OCI-LY3 (cell line): ENCODE results near the gene RNASET2.

Source experiments
- H2AFZ ChIP-seq: fragments of 200-600, 300-600 bp; shearing (Covaris generic); 2 replicates; pipeline ENCODE4 v1.6.0; 2014; ENCODE audit warnings: antibody characterized with exemption, low read depth, low read length
- H3K27ac ChIP-seq: fragments of 200-600, 300-600 bp; sonication (generic); 2 replicates; pipeline ENCODE4 v1.5.1; 2014; ENCODE audit warnings: mild to moderate bottlenecking, low read length, moderate library complexity, mixed read lengths
- H3K27me3 ChIP-seq: fragments of 200-600, 300-600 bp; sonication (generic); 2 replicates; pipeline ENCODE4 v1.6.1; 2014; ENCODE audit warnings: low read depth, low read length, mixed read lengths
- H3K36me3 ChIP-seq: fragments of 200-600, 300-600 bp; sonication (generic); replicated peaks from 2 replicates; pipeline ENCODE3; 2014; ENCODE audit warnings: low read depth, low read length, mixed read lengths
- H3K4me1 ChIP-seq: fragments of 300-600, 200-600 bp; sonication (generic); 2 replicates; pipeline ENCODE4 v1.6.1; 2014; ENCODE audit warnings: low read length, mixed read lengths
- H3K4me2 ChIP-seq: fragments of 200-600, 300-600 bp; sonication (generic); 2 replicates; pipeline ENCODE4 v1.6.1; 2014; ENCODE audit warnings: low read length, mixed read lengths
- H3K4me3 ChIP-seq: fragments of 300-600, 200-600 bp; sonication (generic); 2 replicates; pipeline ENCODE4 v1.5.1; 2014; ENCODE audit warnings: antibody characterized with exemption, mild to moderate bottlenecking, low read length, moderate library complexity
- H3K79me2 ChIP-seq: fragments of 300-600, 200-600 bp; shearing (Covaris generic); 2 replicates; pipeline ENCODE4 v1.6.1; 2014; ENCODE audit warnings: mild to moderate bottlenecking, low read length, mixed read lengths
- H3K9ac ChIP-seq: fragments of 300-600, 200-600 bp; shearing (Covaris generic); 2 replicates; pipeline ENCODE4 v1.6.0; 2014; ENCODE audit warnings: mild to moderate bottlenecking, low read length, moderate library complexity
- H3K9me3 ChIP-seq: fragments of 200-600, 300-600 bp; shearing (Covaris generic); 2 replicates; pipeline ENCODE4 v1.6.1; 2014; ENCODE audit warnings: low read length, mixed read lengths; ENCODE audit not compliant: insufficient read depth
- H4K20me1 ChIP-seq: fragments of 200-600, 300-600 bp; sonication (generic); 2 replicates; pipeline ENCODE4 v1.6.1; 2016; ENCODE audit warnings: low read length, mixed read lengths; ENCODE audit not compliant: insufficient read depth
- EZH2phosphoT487 ChIP-seq: fragments of 200-600 bp; shearing (Covaris generic); IDR thresholded peaks from 2 replicates; pipeline ENCODE4 v1.6.1; 2018; ENCODE audit warnings: antibody characterized with exemption, mixed run types, low read depth
- TF ChIP-seq, protein P1 (sequence below): fragments of 200-600, 300-600 bp; sonication (generic); IDR thresholded peaks from 2 replicates; pipeline ENCODE4 v1.5.1; 2014; ENCODE audit warnings: antibody characterized with exemption, low read length, low read depth

Gene RNASET2

DNA sequence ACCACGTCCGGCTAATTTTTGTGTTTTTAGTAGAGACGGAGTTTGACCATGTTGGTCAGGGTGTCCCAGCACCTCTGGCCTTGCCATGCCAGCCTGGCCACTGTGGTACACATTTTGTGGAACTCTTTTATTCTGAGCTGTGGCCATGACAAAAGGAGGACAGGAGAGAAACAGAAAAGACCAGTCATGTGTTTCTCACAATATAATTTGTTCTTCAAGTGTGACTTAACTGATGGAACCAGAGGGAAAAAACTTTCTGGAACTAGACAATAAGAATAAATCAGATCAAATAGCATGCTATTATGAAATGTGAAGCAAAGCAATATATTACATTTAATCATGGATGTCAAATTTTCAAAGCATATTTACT is 4.2 kb upstream of the RNASET2 start:
- no peak overlapping the region for H3K4me2 ChIP-seq
- no peaks in the 10 kb centered on the region for H3K79me2 ChIP-seq
- H2AFZ ChIP-seq, result no peak overlapping the region
- no peak overlapping the region for H3K9ac ChIP-seq
- H3K36me3 ChIP-seq, result no peaks in the 10 kb centered on the region
- no peak overlapping the region for H3K27ac ChIP-seq
- no peak overlapping the region for H3K4me3 ChIP-seq
- H3K9me3 ChIP-seq, result no peaks in the 10 kb centered on the region
- no peak for TF ChIP-seq EZH2phosphoT487
- TF ChIP-seq, protein P1, sequence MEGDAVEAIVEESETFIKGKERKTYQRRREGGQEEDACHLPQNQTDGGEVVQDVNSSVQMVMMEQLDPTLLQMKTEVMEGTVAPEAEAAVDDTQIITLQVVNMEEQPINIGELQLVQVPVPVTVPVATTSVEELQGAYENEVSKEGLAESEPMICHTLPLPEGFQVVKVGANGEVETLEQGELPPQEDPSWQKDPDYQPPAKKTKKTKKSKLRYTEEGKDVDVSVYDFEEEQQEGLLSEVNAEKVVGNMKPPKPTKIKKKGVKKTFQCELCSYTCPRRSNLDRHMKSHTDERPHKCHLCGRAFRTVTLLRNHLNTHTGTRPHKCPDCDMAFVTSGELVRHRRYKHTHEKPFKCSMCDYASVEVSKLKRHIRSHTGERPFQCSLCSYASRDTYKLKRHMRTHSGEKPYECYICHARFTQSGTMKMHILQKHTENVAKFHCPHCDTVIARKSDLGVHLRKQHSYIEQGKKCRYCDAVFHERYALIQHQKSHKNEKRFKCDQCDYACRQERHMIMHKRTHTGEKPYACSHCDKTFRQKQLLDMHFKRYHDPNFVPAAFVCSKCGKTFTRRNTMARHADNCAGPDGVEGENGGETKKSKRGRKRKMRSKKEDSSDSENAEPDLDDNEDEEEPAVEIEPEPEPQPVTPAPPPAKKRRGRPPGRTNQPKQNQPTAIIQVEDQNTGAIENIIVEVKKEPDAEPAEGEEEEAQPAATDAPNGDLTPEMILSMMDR, result no peak
- peaks cover 9% of the 10 kb centered on the region; the same call in 1 of the 2 replicates for H3K27me3 ChIP-seq
- no peaks in the 10 kb centered on the region for H4K20me1 ChIP-seq
- H3K4me1 ChIP-seq, result peaks cover 30% of the 10 kb centered on the region

DNA sequence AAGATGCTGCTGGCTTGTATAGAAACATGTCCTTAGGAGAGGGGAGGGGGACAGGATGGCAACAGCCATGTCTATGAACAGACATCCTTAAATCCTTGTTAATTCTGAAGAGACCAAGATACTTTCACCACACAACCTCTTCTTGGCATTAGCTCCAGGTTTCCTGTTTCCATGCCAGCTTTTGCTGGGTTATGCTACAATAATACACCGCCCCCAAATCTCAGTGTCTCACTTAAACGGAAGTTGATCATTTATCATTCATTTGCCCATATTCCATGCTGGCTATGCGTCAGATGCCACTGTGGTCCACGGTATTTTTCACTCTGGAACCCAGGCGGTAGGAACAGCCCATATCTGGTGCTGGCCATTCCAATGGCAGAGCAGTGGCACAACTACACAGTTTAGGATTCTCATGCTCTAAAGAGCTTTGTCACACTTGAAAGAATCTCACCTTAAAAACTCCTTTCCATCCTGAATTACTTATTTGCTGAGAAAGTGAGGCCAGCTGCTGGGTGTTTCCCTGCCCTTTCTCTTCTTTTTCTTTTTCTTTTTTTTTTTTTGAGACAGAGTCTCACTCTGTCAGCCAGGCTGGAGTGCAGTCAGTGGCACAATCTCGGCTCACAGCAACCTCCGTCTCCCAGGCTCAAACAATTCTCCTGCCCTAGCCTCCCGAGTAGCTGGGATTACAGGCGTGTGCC is 3.7 kb upstream of the RNASET2 start:
- TF ChIP-seq EZH2phosphoT487, result no peak
- TF ChIP-seq, protein P1, result no peak
- Histone ChIP-seq H3K9ac (no peak overlapping the region), H4K20me1 (no peaks in the 10 kb centered on the region), H3K79me2 (no peaks in the 10 kb centered on the region), H3K36me3 (no peaks in the 10 kb centered on the region), H3K4me3 (no peak overlapping the region), H3K4me2 (no peak overlapping the region), H2AFZ (no peak overlapping the region), H3K9me3 (no peaks in the 10 kb centered on the region), H3K4me1 (peaks cover 33% of the 10 kb centered on the region), H3K27ac (no peak overlapping the region), H3K27me3 (peaks cover 11% of the 10 kb centered on the region; the same call in 1 of the 2 replicates)

DNA sequence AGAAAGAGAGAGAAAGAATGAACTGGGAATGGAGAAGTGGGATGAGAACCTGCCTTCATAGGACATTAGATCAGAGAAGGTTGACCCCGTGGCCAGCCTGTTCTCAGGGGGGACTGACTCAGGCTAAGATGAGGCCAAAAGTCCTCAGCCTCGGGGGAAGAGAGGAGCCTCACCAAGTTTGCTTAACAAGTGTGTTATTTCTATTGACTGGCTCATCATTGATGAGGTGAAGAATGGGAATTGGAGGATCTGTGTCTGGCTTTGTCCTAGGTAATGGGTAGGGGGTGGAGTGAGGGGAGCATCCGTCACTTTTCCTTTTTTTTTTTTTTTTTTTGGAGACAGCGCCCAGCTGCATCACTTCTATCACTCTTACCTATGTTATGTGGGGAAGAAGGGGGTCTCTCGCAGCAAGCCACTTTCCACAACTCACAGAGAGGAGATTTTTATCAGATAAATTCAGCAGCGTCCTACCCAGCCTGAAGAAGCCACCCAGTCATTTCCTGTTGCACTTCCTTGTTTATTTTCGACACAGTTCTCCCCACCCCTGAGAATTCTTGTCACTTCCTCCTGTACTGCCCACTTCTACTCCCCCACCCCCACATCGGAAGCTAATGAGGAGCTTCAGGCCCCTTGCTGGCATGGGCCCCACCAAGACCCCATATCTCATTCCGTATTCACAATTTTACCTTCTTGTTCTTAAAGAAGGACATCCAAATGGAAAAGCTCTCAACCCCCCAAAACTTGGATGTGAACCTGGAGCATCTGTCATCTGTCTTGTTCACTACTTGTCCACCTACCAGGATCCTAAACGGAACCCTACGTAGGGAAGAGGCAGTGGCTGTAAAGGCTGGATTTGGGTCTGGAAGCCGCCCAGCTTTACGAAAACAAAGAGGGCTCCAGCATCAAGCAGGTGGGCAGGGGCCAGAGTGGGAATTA is 2.8 kb upstream of the RNASET2 start:
- no peaks in the 10 kb centered on the region for H3K79me2 ChIP-seq
- H3K27ac ChIP-seq, result no peak overlapping the region
- H3K36me3 ChIP-seq, result peaks cover 3% of the 10 kb centered on the region
- peak overlapping the region; percentile 47 for H3K4me3 ChIP-seq
- no peaks in the 10 kb centered on the region for H3K9me3 ChIP-seq
- peaks cover 2% of the 10 kb centered on the region; the same call in 1 of the 2 replicates for H4K20me1 ChIP-seq
- peak overlapping the region; percentile 39; the same call in 1 of the 2 replicates for H2AFZ ChIP-seq
- H3K27me3 ChIP-seq, result peaks cover 18% of the 10 kb centered on the region
- TF ChIP-seq, protein P1, result no peak
- TF ChIP-seq EZH2phosphoT487, result no peak
- H3K4me1 ChIP-seq, result peaks cover 36% of the 10 kb centered on the region
- peak overlapping the region; percentile 77 for H3K4me2 ChIP-seq
- no peak overlapping the region for H3K9ac ChIP-seq

DNA sequence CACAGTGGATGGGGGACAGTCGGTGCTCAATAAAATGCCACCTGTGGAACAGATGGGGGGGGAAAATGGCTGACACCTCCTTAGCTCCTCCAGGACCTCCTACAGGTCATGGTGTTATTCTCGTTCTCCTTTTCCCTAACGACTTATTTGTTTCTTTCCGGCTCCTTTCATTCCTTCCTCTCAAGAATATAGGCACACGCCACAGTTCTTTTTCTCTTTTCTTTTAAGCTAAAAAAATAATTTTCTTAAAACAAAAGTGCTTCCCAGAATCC is 1.4 kb upstream of the RNASET2 start:
- no peak overlapping the region for H3K9ac ChIP-seq
- H3K4me2 ChIP-seq, result peak overlapping the region; percentile 99
- no peaks in the 10 kb centered on the region for H3K79me2 ChIP-seq
- H3K36me3 ChIP-seq, result peaks cover 4% of the 10 kb centered on the region
- H2AFZ ChIP-seq, result no peak overlapping the region
- peak overlapping the region; percentile 98 for H3K4me3 ChIP-seq
- H3K9me3 ChIP-seq, result no peaks in the 10 kb centered on the region
- H3K27ac ChIP-seq, result no peak overlapping the region
- no peak for TF ChIP-seq EZH2phosphoT487
- TF ChIP-seq, protein P1, result no peak
- peaks cover 24% of the 10 kb centered on the region for H3K27me3 ChIP-seq
- H3K4me1 ChIP-seq, result peaks cover 41% of the 10 kb centered on the region
- H4K20me1 ChIP-seq, result peaks cover 14% of the 10 kb centered on the region; the same call in 1 of the 2 replicates
